Panc1 (cell line): ENCODE results near the gene CREB5. TPM values are rescaled to one million over a fixed set of nuclear protein-coding genes. Genes with fewer than 3 reads are reported as not detected.
"Not testable (repeated sequence)": the region's sequence is repeated elsewhere in the genome, so short reads cannot be mapped to it uniquely, and the experiment has no call there.

ENCODE experiments used
- ATAC-seq: fragments of 200-7000 bp; cut with Tn5 transposase; 2 replicates; pipeline ENCODE4 v1.9.1; 2020; ENCODE audit warnings: mild to moderate bottlenecking, moderate library complexity
- BruUV-seq: library from RNA; stranded (reverse); fragments of 400-500 nt; replicated peaks from 2 replicates; lab custom pipeline; 2021; lab: Mats Ljungman, UMichigan
- CTCF ChIA-PET: fragments of 300-600 bp; sonication (Branson Sonifier 250); formaldehyde crosslinking; loops from one replicate; lab custom pipeline; 2022; ENCODE audit warnings: antibody characterized with exemption; lab: Charles Lee
- POLR2A ChIA-PET: fragments of 300-600 bp; sonication (Branson Sonifier 250); formaldehyde crosslinking; loops from one replicate; lab custom pipeline; 2022; ENCODE audit warnings: antibody characterized with exemption; lab: Charles Lee
- DNase-seq: peaks from one replicate; pipeline ENCODE4 v3.0.0-alpha.2; 2010; ENCODE audit warnings: low read depth, low spot score
- H3K27ac ChIP-seq: 2 replicates; pipeline ENCODE4 v1.5.1; 2011; ENCODE audit warnings: mild to moderate bottlenecking, low read length, inconsistent platforms
- H3K27me3 ChIP-seq: fragments of 200-500 bp; sonication (Bioruptor generic); 2 replicates; pipeline ENCODE4 v1.6.0; 2014; ENCODE audit warnings: low read length, inconsistent platforms; ENCODE audit not compliant: control insufficient read depth, insufficient read depth
- H3K36me3 ChIP-seq: fragments of 200-500 bp; sonication (Bioruptor generic); 2 replicates; pipeline ENCODE4 v1.5.1; 2014; ENCODE audit warnings: inconsistent platforms, mild to moderate bottlenecking, low read length, moderate library complexity; ENCODE audit not compliant: control insufficient read depth, insufficient read depth
- H3K4me1 ChIP-seq: 2 replicates; pipeline ENCODE4 v1.5.1; 2011; ENCODE audit warnings: inconsistent platforms, mild to moderate bottlenecking, low read length, moderate library complexity; ENCODE audit not compliant: control insufficient read depth, insufficient read depth
- H3K4me3 ChIP-seq, 2 experiments: 2 replicates each; pipeline ENCODE4 v1.5.1; 2011 to 2012; ENCODE audit warnings: low read depth in 2 of 2, low read length in 2 of 2, mild to moderate bottlenecking in 2 of 2, inconsistent platforms in 1 of 2, moderate library complexity in 1 of 2
- H3K9me3 ChIP-seq: fragments of 200-500 bp; sonication (Bioruptor generic); 2 replicates; pipeline ENCODE4 v1.5.1; 2014; ENCODE audit warnings: low read depth, mild to moderate bottlenecking, inconsistent platforms, low read length, moderate library complexity; ENCODE audit not compliant: control insufficient read depth, insufficient read depth
- POLR2AphosphoS5 ChIP-seq: IDR thresholded peaks from 2 replicates; pipeline ENCODE4 v1.6.1; 2012; ENCODE audit warnings: mild to moderate bottlenecking, low read depth, low read length, moderate library complexity
- SIN3A ChIP-seq: IDR thresholded peaks from 2 replicates; pipeline ENCODE4 v1.6.1; 2012; ENCODE audit warnings: low read depth, mild to moderate bottlenecking, low read length, moderate library complexity, borderline replicate concordance; ENCODE audit not compliant: insufficient read depth
- TCF7L2 ChIP-seq: IDR thresholded peaks from 2 replicates; pipeline ENCODE4 v1.6.1; 2011; ENCODE audit warnings: mild to moderate bottlenecking, low read depth, low read length, inconsistent platforms
- in situ Hi-C: cut with HindIII; loops from 2 replicates; pipeline ENCODE4 v1.10.0; 2016; ENCODE audit warnings: low sequenced_read_pairs, low pct_unique_long_range_greater_than_20kb
- intact Hi-C: fragments of 100-400 bp; cut with micrococcal nuclease; formaldehyde crosslinking; loops from one replicate; pipeline ENCODE4 v1.10.0; 2022; ENCODE audit not compliant: unreplicated experiment
- total RNA-seq: library from RNA; stranded (reverse); gene quantifications from one replicate; pipeline ENCODE4 v1.2.1, GENCODE V29; 2021; ENCODE audit not compliant: unreplicated experiment
- TF ChIP-seq, protein P1 (sequence below), 2 experiments: IDR thresholded peaks; 2 replicates each; pipeline ENCODE4 v1.6.1; 2011 to 2012; ENCODE audit warnings: low read depth in 2 of 2, control low read depth in 1 of 2, low read length in 1 of 2, mild to moderate bottlenecking in 1 of 2, moderate library complexity in 1 of 2; ENCODE audit not compliant: insufficient read depth in 1 of 2
- TF ChIP-seq, protein P2 (sequence below): fragments of 450-650 bp; IDR thresholded peaks from 2 replicates; pipeline ENCODE4 v1.5.1; 2017; ENCODE audit warnings: mild to moderate bottlenecking

CREB5 gene
- total RNA-seq, 1 experiment from 2014 or later = 3.1 TPM

DNA sequence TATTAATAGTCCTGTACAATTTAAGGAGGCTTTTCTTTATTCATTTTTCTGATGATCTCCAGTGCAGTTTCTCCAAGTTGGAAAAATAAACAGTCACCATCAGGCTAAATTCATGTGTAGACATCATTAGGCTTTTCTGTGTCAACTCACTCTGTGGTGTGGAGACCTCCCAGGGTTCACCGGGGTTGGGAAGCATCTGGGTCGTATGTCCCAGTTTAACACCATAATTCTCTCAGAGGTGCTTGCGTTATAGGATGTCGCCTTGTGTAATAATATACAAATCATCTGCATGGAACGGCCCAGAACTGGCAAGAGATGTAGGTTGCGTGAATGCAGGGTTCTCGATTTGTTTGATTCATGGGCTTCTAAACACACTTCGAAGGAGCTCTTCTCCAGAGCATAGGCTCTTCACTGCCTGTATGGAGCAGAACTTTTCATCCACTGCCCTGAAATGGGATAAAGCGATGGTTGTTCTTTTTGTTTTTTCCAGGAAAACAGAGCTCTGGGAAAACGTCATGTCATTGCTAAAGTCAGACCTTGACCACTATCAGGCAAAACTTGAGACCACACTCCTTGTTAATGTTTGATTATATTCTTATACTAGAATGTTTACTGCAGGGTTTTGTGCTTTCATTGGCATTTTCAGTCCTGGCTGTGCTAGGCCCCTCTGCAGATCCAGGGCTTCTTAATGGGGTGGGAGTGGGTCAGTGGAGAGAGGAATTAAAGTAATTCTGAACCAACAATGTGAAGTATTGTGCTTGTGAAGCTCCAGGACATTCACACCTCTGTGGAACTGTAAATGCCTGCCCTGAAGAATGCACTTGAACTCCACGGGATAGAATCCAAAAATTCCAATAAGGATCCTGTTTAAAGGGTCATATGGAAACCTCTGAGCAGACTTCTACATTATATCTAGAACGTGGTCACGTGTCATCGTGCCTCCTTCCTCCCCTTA, 373.0 kb downstream of the CREB5 start:
- intact Hi-C loops (no loop called here), in situ Hi-C loops (no loop called here)
- BruUV-seq = no TSS peak
- H3K9me3 ChIP-seq = no peaks in the 10 kb centered on the region
- ChIA-PET CTCF (no interaction called here), POLR2A (no interaction called here)
- no peaks in the 10 kb centered on the region for H3K4me1 ChIP-seq
- H3K27ac ChIP-seq = no peak overlapping the region
- H3K4me3 ChIP-seq = no peak overlapping the region
- ATAC-seq = no peak
- no peaks in the 10 kb centered on the region for H3K27me3 ChIP-seq
- TF ChIP-seq TCF7L2 (no peak), POLR2AphosphoS5 (no peak), SIN3A (no peak)
- TF ChIP-seq, protein P1, sequence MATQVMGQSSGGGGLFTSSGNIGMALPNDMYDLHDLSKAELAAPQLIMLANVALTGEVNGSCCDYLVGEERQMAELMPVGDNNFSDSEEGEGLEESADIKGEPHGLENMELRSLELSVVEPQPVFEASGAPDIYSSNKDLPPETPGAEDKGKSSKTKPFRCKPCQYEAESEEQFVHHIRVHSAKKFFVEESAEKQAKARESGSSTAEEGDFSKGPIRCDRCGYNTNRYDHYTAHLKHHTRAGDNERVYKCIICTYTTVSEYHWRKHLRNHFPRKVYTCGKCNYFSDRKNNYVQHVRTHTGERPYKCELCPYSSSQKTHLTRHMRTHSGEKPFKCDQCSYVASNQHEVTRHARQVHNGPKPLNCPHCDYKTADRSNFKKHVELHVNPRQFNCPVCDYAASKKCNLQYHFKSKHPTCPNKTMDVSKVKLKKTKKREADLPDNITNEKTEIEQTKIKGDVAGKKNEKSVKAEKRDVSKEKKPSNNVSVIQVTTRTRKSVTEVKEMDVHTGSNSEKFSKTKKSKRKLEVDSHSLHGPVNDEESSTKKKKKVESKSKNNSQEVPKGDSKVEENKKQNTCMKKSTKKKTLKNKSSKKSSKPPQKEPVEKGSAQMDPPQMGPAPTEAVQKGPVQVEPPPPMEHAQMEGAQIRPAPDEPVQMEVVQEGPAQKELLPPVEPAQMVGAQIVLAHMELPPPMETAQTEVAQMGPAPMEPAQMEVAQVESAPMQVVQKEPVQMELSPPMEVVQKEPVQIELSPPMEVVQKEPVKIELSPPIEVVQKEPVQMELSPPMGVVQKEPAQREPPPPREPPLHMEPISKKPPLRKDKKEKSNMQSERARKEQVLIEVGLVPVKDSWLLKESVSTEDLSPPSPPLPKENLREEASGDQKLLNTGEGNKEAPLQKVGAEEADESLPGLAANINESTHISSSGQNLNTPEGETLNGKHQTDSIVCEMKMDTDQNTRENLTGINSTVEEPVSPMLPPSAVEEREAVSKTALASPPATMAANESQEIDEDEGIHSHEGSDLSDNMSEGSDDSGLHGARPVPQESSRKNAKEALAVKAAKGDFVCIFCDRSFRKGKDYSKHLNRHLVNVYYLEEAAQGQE (IDR thresholded peaks at IDR 0.05; ENCODE audit: insufficient read depth in 1 of 2, low read depth in 2 of 2, low read length in 1 of 2) = no peak
- TF ChIP-seq, protein P2, sequence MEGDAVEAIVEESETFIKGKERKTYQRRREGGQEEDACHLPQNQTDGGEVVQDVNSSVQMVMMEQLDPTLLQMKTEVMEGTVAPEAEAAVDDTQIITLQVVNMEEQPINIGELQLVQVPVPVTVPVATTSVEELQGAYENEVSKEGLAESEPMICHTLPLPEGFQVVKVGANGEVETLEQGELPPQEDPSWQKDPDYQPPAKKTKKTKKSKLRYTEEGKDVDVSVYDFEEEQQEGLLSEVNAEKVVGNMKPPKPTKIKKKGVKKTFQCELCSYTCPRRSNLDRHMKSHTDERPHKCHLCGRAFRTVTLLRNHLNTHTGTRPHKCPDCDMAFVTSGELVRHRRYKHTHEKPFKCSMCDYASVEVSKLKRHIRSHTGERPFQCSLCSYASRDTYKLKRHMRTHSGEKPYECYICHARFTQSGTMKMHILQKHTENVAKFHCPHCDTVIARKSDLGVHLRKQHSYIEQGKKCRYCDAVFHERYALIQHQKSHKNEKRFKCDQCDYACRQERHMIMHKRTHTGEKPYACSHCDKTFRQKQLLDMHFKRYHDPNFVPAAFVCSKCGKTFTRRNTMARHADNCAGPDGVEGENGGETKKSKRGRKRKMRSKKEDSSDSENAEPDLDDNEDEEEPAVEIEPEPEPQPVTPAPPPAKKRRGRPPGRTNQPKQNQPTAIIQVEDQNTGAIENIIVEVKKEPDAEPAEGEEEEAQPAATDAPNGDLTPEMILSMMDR = no peak
- H3K36me3 ChIP-seq = no peaks in the 10 kb centered on the region
- no peak for DNase-seq

DNA sequence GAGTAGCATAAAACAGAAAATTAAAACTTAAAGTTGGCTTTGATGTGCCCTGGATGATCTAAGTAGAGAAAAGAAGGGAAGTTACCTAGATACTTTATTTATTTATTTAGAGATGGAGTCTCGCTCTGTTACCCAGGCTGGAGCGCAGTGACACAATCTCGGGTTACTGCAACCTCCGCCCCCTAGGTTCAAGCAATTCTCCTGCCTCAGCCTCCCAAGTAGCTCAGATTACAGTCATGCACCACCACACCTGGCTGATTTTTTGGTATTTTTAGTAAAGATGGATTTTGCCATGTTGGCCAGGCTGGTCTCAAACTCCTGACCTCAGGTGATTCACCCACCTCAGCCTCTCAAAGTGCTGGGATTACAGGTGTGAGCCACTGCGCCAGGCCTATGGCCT, 373.8 kb downstream of the CREB5 start:
- BruUV-seq, H3K27ac ChIP-seq, H3K9me3 ChIP-seq, H3K27me3 ChIP-seq, CTCF ChIA-PET, ATAC-seq, DNase-seq, POLR2A ChIA-PET, H3K4me1 ChIP-seq, H3K36me3 ChIP-seq, H3K4me3 ChIP-seq, intact Hi-C loops, in situ Hi-C loops: not testable (repeated sequence)

DNA sequence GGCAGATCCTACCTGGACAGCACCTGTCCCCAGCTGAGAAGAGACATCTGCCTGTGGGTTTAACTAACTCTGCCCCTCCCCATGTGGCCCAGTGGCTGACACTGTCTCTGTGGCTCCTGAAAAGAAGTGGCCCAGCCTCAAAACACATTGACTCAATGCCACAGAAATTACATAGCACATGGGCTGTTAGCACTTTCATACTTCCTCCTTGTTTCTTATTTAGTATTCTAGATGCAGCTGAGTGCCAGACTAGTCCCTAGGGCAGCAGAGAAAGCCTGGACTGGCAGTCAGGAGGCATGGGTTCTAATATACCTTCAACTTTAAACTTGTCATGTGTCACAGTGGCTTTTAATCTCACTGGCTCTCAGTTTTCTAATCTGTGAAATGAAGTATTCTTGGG, 374.8 kb downstream of the CREB5 start:
- in situ Hi-C loops = no loop called here
- DNase-seq = no peak
- TF ChIP-seq SIN3A = no peak
- no peak for TF ChIP-seq TCF7L2
- TF ChIP-seq, protein P1 (IDR thresholded peaks at IDR 0.05; ENCODE audit: insufficient read depth in 1 of 2, low read depth in 2 of 2, low read length in 1 of 2) = no peak
- no peak for TF ChIP-seq POLR2AphosphoS5
- TF ChIP-seq, protein P2 = no peak
- no peak overlapping the region for H3K4me3 ChIP-seq
- no peak overlapping the region for H3K27ac ChIP-seq
- H3K27me3 ChIP-seq = no peaks in the 10 kb centered on the region
- ChIA-PET POLR2A (no interaction called here), CTCF (no interaction called here)
- BruUV-seq = no TSS peak
- no peak for ATAC-seq
- H3K4me1 ChIP-seq = no peaks in the 10 kb centered on the region
- H3K9me3 ChIP-seq = no peaks in the 10 kb centered on the region
- intact Hi-C loops = no loop called here
- no peaks in the 10 kb centered on the region for H3K36me3 ChIP-seq
